IPS-NIHi11 (cell line): ENCODE results near the gene GPR26.

ENCODE experiments used
- DNase-seq: peaks from one replicate; pipeline ENCODE4 v3.0.0; 2012; ENCODE audit warnings: mixed read lengths, low spot score

Gene GPR26

GRCh38 chr10:123666318-123667236 lies at the start of gene GPR26:
Gene GPR26, plus strand, starts transcription at chr10:123666355. Its CDS starts 53 bp downstream, at chr10:123666408.
- DNase-seq: peak; percentile 83

- no peak for DNase-seq
Observed at GRCh38 chr10:123618224-123618623, 47.9 kb upstream of the GPR26 start.

GRCh38 chr10:123619067-123619855 lies 46.9 kb upstream of the GPR26 start:
- DNase-seq: no peak

DNA sequence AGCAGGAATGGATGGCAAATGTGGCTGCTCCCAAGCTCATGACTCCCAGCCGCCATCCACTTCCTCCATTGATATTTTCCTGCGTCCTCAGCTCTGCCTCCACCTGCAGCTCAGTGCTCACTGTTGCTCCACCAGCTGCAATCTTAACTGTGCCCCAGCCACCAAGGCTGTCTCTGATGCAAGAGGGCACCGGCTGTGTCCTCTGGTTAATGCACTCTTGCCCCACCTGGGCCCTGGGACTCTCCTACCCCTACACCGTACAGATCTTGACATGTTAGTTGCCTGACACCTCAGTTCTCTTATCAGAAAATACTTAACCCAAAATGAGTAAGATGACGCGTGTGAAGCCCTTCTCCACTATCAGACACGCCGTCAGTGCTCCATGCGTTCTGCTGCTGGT lies 45.5 kb upstream of the GPR26 start:
- no peak for DNase-seq

DNA sequence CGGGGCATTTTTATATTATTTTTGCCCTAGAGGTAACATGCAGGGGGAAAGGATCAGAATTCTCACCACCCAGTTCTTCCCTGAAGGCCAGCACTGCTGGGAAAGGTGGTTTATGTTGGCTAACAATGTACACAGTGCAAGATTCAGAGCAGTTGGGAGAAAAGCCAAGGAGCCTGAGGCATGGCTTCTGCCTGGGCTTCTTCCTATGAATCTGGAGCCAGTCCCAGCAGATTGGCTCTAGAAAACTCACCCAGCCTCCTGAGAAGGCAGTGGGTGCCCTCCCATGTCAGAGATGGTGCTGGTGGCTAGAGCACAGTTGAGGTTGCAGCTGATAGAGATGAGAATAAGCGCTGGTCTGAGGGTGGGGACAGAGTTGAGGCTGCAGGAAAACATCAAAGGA lies 44.7 kb upstream of the GPR26 start:
- no peak for DNase-seq

- DNase-seq: no peak
Observed at GRCh38 chr10:123621916-123622315, 44.2 kb upstream of the GPR26 start.

DNA sequence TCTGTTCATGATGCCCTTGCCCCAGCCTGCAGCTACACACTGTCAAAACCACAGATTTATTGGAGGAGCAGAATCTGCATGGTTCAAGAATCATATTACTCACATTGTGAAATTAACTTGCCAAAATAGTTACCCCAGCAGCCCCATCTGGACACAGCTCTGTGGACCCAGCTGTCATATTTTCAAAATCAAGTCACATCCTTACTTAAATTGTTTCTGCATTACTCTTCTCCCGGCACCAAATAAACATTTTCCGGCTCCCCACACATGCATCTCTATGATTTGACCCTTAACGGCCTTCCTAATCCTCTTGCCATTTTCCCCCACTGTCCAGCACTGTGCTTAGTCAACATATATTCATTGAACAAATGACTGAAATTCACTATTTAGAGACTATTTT lies 43.8 kb upstream of the GPR26 start:
- no peak for DNase-seq

DNA sequence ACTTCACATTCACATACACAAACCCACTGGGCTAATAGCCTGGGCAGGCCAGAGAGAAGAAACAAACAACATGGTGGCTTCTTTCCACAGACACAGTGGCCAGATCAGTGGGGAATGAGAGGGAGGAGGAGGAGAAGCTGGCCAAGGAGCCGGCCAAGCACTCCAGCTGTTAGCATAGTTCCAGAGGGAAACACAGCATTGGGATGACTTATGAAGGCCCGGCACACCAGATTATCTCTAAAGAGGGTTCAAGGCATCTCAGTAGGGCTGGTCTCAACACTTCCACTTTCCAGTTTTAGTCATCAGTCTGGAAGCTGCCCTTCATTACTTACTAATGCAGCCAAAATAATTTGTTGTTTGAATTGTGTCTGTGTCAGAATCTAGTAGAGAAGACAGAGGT lies 42.1 kb upstream of the GPR26 start:
- DNase-seq: no peak

- no peak for DNase-seq
Observed at GRCh38 chr10:123633106-123633505, 33.0 kb upstream of the GPR26 start.

DNA sequence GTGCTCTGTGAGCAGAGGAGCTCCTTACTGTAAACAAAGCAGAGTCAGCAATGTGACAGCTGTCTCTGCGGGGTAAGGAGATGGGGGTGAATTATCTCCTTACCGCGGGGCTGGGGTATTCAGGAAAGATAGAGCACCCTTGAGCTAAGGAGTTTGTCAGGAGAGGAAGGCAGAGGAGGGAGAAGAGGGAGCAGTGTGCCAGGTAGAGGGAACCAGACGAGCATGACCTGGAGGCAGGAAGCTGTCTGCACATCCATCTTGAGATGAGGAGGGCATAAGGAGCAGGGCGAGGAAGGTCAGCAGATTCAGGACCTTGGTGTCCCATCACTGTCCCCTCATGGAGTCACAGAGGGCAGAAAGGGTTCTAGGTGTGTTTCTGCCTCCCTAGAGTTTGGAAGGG lies 32.5 kb upstream of the GPR26 start:
- DNase-seq: no peak

DNA sequence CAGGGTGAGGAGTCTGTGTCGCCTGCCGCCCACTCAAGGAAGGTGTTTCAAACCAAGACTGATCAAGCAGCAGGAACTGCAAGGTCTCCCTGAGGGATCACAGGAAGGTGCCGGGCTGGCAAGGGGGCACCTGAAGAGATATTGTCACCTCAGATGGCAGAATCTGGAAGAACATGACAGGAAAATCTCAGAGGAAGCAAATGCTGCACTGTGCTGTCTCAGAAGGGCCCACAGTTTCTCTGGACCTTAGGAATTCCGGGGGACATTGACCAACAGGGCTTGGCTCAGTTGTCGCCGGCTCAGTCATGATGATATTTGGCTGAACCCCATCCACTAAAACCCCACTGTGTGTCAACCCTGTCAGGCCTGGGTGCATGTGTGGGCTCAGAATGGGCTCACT lies 31.9 kb upstream of the GPR26 start:
- DNase-seq: no peak

- DNase-seq: no peak
Observed at GRCh38 chr10:123635131-123635530, 31.0 kb upstream of the GPR26 start.

GRCh38 chr10:123635745-123636144 lies 30.4 kb upstream of the GPR26 start:
- no peak for DNase-seq

DNA sequence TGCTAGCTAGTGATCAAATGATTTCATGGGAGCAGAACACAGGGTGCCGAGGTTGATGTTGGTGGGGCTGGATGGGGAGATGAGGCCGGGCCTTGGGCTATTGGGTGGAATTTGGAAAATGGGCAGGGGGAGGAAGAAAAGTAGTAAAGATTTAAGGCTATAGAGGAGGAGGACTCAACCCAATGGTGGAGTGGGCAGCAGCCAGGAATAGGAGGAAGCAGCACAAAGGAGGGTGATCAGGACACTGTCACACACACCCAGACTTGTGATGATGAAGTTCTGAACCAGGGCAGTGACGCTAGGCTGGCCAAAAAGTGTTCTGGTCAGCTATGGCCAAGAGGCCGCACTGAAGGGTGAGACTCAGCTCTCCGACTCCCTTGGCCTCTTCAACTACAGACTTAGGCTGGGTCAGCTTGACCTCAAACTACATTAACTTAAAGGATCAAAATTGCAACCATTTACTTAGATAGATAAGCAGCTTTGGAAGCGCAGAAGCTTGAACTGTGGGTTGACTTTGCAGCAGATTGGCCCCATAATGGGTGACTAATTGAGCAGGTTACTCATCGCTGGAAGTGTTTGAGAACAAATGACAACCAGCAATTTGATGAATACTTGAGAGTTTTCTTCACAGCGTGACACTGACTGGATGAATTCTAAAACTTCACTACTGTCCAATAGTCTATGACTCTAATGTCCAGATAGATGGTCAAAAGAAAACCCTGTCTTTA lies 29.4 kb upstream of the GPR26 start:
- no peak for DNase-seq

GRCh38 chr10:123637326-123637880 lies 28.8 kb upstream of the GPR26 start:
- DNase-seq: no peak

DNA sequence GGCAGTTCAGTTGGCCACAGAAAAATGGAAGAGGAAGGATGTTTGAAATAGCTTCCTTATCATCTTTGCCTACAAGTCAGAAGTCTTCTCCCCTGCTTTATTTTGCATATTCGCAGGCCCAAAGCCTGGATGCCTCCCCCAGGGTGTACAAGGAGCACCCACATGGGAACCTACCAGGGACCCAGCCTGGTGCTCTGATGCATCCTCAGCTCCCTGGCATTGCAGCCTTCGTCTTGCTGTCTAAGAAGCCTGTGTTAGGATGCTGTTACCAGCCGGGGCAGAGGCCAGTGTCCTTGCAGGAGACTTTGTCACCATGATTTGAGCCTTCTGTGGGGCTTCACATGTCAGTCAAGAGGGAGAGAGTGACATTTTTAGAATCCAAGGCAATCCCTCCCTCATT lies 27.0 kb upstream of the GPR26 start:
- DNase-seq: no peak

GRCh38 chr10:123640016-123640535 lies 26.1 kb upstream of the GPR26 start:
- DNase-seq: peak; percentile 64

DNA sequence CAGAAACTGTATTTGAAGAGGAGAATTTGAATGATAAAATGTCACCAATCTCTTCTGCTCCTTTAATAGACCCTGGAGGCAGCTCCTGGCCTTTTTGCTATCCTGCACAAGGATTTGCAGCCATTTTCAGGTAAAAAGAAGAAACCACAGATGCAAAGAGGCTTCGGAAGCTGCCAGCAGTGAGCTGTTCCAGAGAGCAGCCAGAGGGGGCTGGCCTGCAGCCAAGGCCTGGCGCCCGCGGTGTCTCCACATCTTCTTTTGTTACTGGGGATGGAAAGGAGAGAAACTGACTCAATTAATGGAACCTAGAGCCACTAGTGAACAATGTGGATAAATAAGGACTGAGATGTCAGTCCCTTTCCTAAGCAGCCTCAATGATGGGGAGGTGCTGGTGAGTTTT lies 23.9 kb upstream of the GPR26 start:
- DNase-seq: peak; percentile 32

GRCh38 chr10:123642697-123643096 lies 23.5 kb upstream of the GPR26 start:
- DNase-seq: peak; percentile 35

GRCh38 chr10:123643315-123643714 lies 22.8 kb upstream of the GPR26 start:
- DNase-seq: peak; percentile 46

DNA sequence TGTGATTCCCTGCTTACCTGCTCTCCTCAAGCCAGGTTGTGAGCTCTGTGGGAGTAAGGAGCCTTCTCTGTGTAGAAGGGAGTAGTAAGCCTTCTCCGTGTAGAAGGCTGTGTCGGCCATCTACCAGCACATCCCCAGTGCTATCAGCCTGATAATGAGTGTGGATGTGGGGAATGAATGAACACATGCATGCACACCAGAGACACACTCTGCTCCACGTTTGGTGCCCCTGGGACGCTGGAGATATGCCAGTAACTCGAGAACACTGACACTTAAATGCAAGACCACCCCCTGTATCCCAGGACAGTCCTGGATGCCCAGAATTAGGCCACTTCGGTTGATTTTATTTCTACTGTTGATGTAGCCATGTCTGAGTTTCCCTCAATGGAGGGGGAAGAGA lies 21.1 kb upstream of the GPR26 start:
- DNase-seq: no peak

DNA sequence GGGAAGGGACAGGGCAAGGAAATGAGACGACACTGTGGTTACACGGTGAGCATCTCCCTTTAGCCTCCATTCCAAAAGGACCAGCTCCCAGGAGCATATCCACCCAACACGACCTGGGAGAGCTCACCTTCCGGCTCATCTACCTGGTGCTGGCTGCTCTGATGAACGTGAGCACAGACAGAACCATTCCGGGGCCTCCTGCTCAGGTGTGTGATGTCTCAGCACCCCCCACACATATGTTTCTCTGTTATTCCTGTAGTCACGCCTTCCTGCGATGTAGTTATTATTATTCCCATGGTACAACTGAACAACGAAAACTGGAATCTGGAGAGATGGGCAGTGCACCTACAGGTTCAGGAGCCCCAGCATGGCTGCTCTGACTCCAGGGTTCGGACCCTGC lies 20.5 kb upstream of the GPR26 start:
- DNase-seq: no peak
